Measurements from ENCODE around the gene CCDC88C. TPM values are rescaled to one million over a fixed set of nuclear protein-coding genes. Genes with fewer than 3 reads are reported as not detected.
A peak's percentile ranks its signal among the peaks of the same experiment; 100 is the strongest.

The CCDC88C gene
- total and polyA plus RNA-seq, 11 donors: 2.4 to 15.6 (median 4.8) TPM

DNA sequence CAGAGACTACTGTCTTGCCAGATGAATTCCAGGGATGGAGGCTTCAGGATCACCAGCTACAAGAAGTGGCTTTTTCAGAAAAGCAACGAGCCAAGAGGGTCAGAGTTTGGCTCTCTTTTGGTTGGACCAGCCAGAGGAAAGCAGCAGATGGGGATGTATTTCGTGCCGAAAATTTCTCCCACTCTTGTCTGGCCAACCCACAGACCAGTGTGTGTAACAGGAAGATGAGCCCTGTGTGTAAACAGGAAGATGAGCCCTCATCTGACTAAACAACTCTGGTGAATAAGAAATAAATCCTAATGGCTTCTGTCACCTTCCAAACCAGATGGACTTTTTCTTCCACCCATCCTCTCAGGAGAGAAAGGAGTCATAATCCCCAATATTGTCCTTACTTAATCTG is 186.2 kb downstream of the CCDC88C start:
- Histone ChIP-seq H3K27ac (peak overlapping the region in 2 of 12 donors; percentile 17 to 83), H3K4me3 (no peak overlapping the region), H3K27me3 (no peaks in the 10 kb centered on the region), H3K36me3 (peaks cover 0 to 38% (median 20%) of the 10 kb centered on the region in 9 donors), H3K9me3 (peaks cover 0 to 17% (median 6%) of the 10 kb centered on the region in 12 donors), H3K4me1 (peaks cover 0 to 62% (median 0%) of the 10 kb centered on the region in 12 donors)
- intact Hi-C loops (cut with DNase I): no loop called here
- TF ChIP-seq CTCF (IDR thresholded peaks at IDR 0.05) (no peak), POLR2A (IDR thresholded peaks at IDR 0.05) (no peak)
- WGBS, 4 donors: 82 to 94% (median 89%) methylated on average over 3 of the region's 3 CpGs
- no peak for ATAC-seq
- DNase-seq: no peak

- WGBS, 4 donors: 90 to 96% (median 93%) methylated on average over 4 of the region's 4 CpGs
- Histone ChIP-seq H3K36me3 (peaks cover 0 to 42% (median 28%) of the 10 kb centered on the region in 9 donors), H3K4me3 (no peak overlapping the region), H3K9me3 (peaks cover 0 to 17% (median 6%) of the 10 kb centered on the region in 12 donors), H3K4me1 (peaks cover 0 to 62% (median 0%) of the 10 kb centered on the region in 12 donors), H3K27me3 (no peaks in the 10 kb centered on the region), H3K27ac (peak overlapping the region in 1 of 12 donors; percentile 83)
- DNase-seq (no peak), ATAC-seq (no peak)
- intact Hi-C loops (cut with DNase I): no loop called here
- TF ChIP-seq POLR2A (IDR thresholded peaks at IDR 0.05) (no peak), CTCF (IDR thresholded peaks at IDR 0.05) (no peak)
Observed at GRCh38 chr14:91230397-91231035, 187.1 kb downstream of the CCDC88C start.

GRCh38 chr14:91229743-91230200 is 187.8 kb downstream of the CCDC88C start:
- intact Hi-C loops (cut with DNase I): no loop called here
- DNase-seq (no peak), ATAC-seq (peak in 1 of 4 donors; percentile 12)
- H3K36me3 ChIP-seq: peaks cover 0 to 50% (median 36%) of the 10 kb centered on the region in 9 donors
- WGBS, 4 donors: 73 to 84% (median 79%) methylated on average over 6 of the region's 6 CpGs
- H3K4me1 ChIP-seq: peaks cover 0 to 62% (median 0%) of the 10 kb centered on the region in 12 donors
- H3K9me3 ChIP-seq: peaks cover 0 to 17% (median 6%) of the 10 kb centered on the region in 12 donors
- H3K27ac ChIP-seq: peak overlapping the region in 1 of 12 donors; percentile 83
- no peaks in the 10 kb centered on the region for H3K27me3 ChIP-seq
- TF ChIP-seq POLR2A (IDR thresholded peaks at IDR 0.05) (no peak), CTCF (IDR thresholded peaks at IDR 0.05) (no peak)
- H3K4me3 ChIP-seq: no peak overlapping the region

DNA sequence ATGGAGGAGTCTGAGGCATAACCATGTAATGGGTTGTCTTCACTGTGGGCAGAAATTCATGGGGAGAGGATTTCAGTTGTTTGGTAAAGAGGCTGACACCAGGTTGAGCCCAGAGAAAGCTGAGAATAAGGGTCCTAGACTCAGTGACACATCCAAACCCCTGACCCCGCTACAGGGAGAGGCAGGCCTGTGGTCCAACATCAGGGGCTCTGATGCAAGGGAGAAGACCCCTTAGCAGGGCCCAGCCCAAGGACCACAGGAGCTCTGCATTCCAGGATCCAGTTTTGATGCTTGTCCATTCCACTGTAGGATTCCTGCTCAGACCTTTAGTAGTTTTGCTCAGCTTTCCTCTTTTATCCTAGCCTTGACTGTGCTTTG is 188.6 kb downstream of the CCDC88C start:
- DNase-seq (no peak), ATAC-seq (no peak)
- H3K27me3 ChIP-seq: no peaks in the 10 kb centered on the region
- H3K4me1 ChIP-seq: peaks cover 0 to 63% (median 0%) of the 10 kb centered on the region in 12 donors
- H3K9me3 ChIP-seq: peaks cover 0 to 17% (median 6%) of the 10 kb centered on the region in 12 donors
- WGBS, 4 donors: 100% methylated on average over 1 of the region's 1 CpG
- H3K27ac ChIP-seq: peak overlapping the region in 1 of 12 donors; percentile 71
- no peak overlapping the region for H3K4me3 ChIP-seq
- TF ChIP-seq POLR2A (IDR thresholded peaks at IDR 0.05): no peak
- no peak for TF ChIP-seq CTCF (IDR thresholded peaks at IDR 0.05)
- peaks cover 0 to 57% (median 42%) of the 10 kb centered on the region in 9 donors for H3K36me3 ChIP-seq
- intact Hi-C loops (cut with DNase I): no loop called here
